ENCODE measurements around the gene PRPS1L1.

- no peak for TF ChIP-seq CTCF (conservative IDR thresholded peaks at IDR 0.05; ENCODE audit: low read depth, low read length)
- TF ChIP-seq EZH2 (IDR thresholded peaks at IDR 0.05; ENCODE audit: borderline replicate concordance, low read depth, low read length, poor library complexity, severe bottlenecking): no peak
Observed at GRCh38 chr7:18020138-18020715, 7.4 kb downstream of the PRPS1L1 start.

Data from A673 (cell line).